Mesendoderm (in vitro differentiated cells): ENCODE data around the gene PRSS37. TPM values are rescaled to one million over a fixed set of nuclear protein-coding genes. Genes with fewer than 3 reads are reported as not detected.

ENCODE experiments used
- DNase-seq: peaks from one replicate; pipeline ENCODE4 v3.0.0; 2013
- H2AK5ac ChIP-seq: 2 replicates; pipeline ENCODE4 v1.6.1; 2013; ENCODE audit warnings: low read length, inconsistent platforms
- H2BK120ac ChIP-seq: 2 replicates; pipeline ENCODE4 v1.6.1; 2013; ENCODE audit warnings: low read depth, mild to moderate bottlenecking, low read length, moderate library complexity, mixed read lengths
- H2BK15ac ChIP-seq: replicated peaks from 2 replicates; pipeline ENCODE4 v1.6.1; 2013; ENCODE audit warnings: low read depth, mild to moderate bottlenecking, moderate library complexity
- H2BK5ac ChIP-seq: 2 replicates; pipeline ENCODE4 v1.6.1; 2013; ENCODE audit warnings: low read length, inconsistent platforms
- H3K18ac ChIP-seq: 2 replicates; pipeline ENCODE4 v1.6.1; 2013; ENCODE audit warnings: mild to moderate bottlenecking, low read length, mixed read lengths
- H3K23ac ChIP-seq: one replicate; pipeline ENCODE4 v1.6.1; 2013; ENCODE audit warnings: low read length
- H3K27ac ChIP-seq: 2 replicates; pipeline ENCODE4 v1.5.1; 2013; ENCODE audit warnings: low read depth, mild to moderate bottlenecking, inconsistent platforms, low read length, moderate library complexity
- H3K27me3 ChIP-seq: 2 replicates; pipeline ENCODE4 v1.6.1; 2013; ENCODE audit warnings: low read length, control low read depth, mild to moderate bottlenecking, inconsistent platforms; ENCODE audit not compliant: insufficient read depth, poor library complexity
- H3K36me3 ChIP-seq: 2 replicates; pipeline ENCODE4 v1.6.1; 2013; ENCODE audit warnings: low read length, inconsistent platforms; ENCODE audit not compliant: control insufficient read depth, insufficient read depth
- H3K4ac ChIP-seq: one replicate; pipeline ENCODE4 v1.6.1; 2013; ENCODE audit warnings: low read depth, mild to moderate bottlenecking, low read length, moderate library complexity
- H3K4me1 ChIP-seq: 2 replicates; pipeline ENCODE4 v1.6.1; 2013; ENCODE audit warnings: low read depth, low read length, inconsistent platforms; ENCODE audit not compliant: control insufficient read depth
- H3K4me2 ChIP-seq: 2 replicates; pipeline ENCODE4 v1.6.1; 2013; ENCODE audit warnings: low read length
- H3K4me3 ChIP-seq: 2 replicates; pipeline ENCODE4 v1.5.1; 2013; ENCODE audit warnings: mild to moderate bottlenecking, low read length
- H3K56ac ChIP-seq: one replicate; pipeline ENCODE4 v1.6.1; 2013; ENCODE audit warnings: low read length
- H3K79me1 ChIP-seq: 2 replicates; pipeline ENCODE4 v1.6.1; 2013; ENCODE audit warnings: low read length, inconsistent platforms
- H3K79me2 ChIP-seq: 2 replicates; pipeline ENCODE4 v1.6.1; 2013; ENCODE audit warnings: mild to moderate bottlenecking, low read length; ENCODE audit not compliant: control insufficient read depth, insufficient read depth
- H3K9ac ChIP-seq: 2 replicates; pipeline ENCODE4 v1.6.1; 2013; ENCODE audit warnings: low read length, inconsistent platforms
- H4K5ac ChIP-seq: one replicate; pipeline ENCODE4 v1.6.1; 2013; ENCODE audit warnings: low read length
- H4K8ac ChIP-seq: one replicate; pipeline ENCODE4 v1.6.1; 2013; ENCODE audit warnings: low read depth, mild to moderate bottlenecking, control low read depth, low read length, moderate library complexity
- WGBS: extraction: QIAGEN DNeasy Blood & Tissue Kit; methylation state at CpG from one replicate; pipeline ENCODE4 v1.1.7; 2013; ENCODE audit warnings: low lambda C conversion rate, missing lambda C conversion rate; ENCODE audit not compliant: insufficient coverage; ENCODE audit errors: extremely low coverage; 5-methylcytosine and 5-hydroxymethylcytosine counted together
- polyA plus RNA-seq, 2 experiments: library from polyadenylated mRNA; stranded (reverse); fragments of 200-250 nt; gene quantifications; one replicate each; pipeline ENCODE4 v1.2.3, GENCODE V29; 2013

The PRSS37 gene
- polyA plus RNA-seq (2013, experiment 1 of 2) = not detected
- polyA plus RNA-seq (2013, experiment 2 of 2) = not detected

GRCh38 chr7:141841385-141841784 is at the start of gene PRSS37:
PRSS37 (minus strand) TSS chr7:141841485; CDS start chr7:141841049, 436 bp downstream.
- no peak within 1 kb of the TSS for H3K27ac ChIP-seq
- no peak within 1 kb of the TSS for H3K56ac ChIP-seq
- H2BK15ac ChIP-seq = no peak within 1 kb of the TSS
- no peak within 1 kb of the TSS for H3K18ac ChIP-seq
- no peak within 1 kb of the TSS for H3K4ac ChIP-seq
- H3K9ac ChIP-seq = no peak within 1 kb of the TSS
- no peak within 1 kb of the TSS for H4K8ac ChIP-seq
- H3K4me2 ChIP-seq = no peak within 1 kb of the TSS
- no peaks in the 10 kb centered on the region for H3K36me3 ChIP-seq
- H2BK120ac ChIP-seq = no peak within 1 kb of the TSS
- H3K23ac ChIP-seq = no peak within 1 kb of the TSS
- no peaks in the 10 kb centered on the region for H3K79me2 ChIP-seq
- no peak within 1 kb of the TSS for H4K5ac ChIP-seq
- no peak within 1 kb of the TSS for H2BK5ac ChIP-seq
- H3K79me1 ChIP-seq = no peaks in the 10 kb centered on the region
- no peaks in the 10 kb centered on the region for H3K27me3 ChIP-seq
- no peak for DNase-seq
- no peak within 1 kb of the TSS for H2AK5ac ChIP-seq
- no peaks in the 10 kb centered on the region for H3K4me1 ChIP-seq
- H3K4me3 ChIP-seq = no peak within 1 kb of the TSS

- no peak overlapping the region for H4K5ac ChIP-seq
- no peak overlapping the region for H2BK120ac ChIP-seq
- no peaks in the 10 kb centered on the region for H3K27me3 ChIP-seq
- H3K36me3 ChIP-seq = no peaks in the 10 kb centered on the region
- no peak overlapping the region for H3K4me3 ChIP-seq
- no peak overlapping the region for H3K23ac ChIP-seq
- H4K8ac ChIP-seq = no peak overlapping the region
- H3K18ac ChIP-seq = no peak overlapping the region
- H2BK15ac ChIP-seq = no peak overlapping the region
- no peak overlapping the region for H3K4me2 ChIP-seq
- H3K9ac ChIP-seq = no peak overlapping the region
- no peaks in the 10 kb centered on the region for H3K79me1 ChIP-seq
- no peak overlapping the region for H3K56ac ChIP-seq
- H3K27ac ChIP-seq = no peak overlapping the region
- H2AK5ac ChIP-seq = no peak overlapping the region
- no peak overlapping the region for H2BK5ac ChIP-seq
- H3K4ac ChIP-seq = no peak overlapping the region
- no peak for DNase-seq
- no peaks in the 10 kb centered on the region for H3K4me1 ChIP-seq
- no peaks in the 10 kb centered on the region for H3K79me2 ChIP-seq
- no CpG with 5 or more reads among the region's 1 CpG for WGBS
Measured at GRCh38 chr7:141889321-141889720, 48.0 kb upstream of the PRSS37 start.

GRCh38 chr7:141884539-141885225 is 43.4 kb upstream of the PRSS37 start:
- no peak overlapping the region for H2BK120ac ChIP-seq
- no peak overlapping the region for H3K4me2 ChIP-seq
- no peak overlapping the region for H2BK15ac ChIP-seq
- H3K4ac ChIP-seq = no peak overlapping the region
- no peak overlapping the region for H3K23ac ChIP-seq
- H2AK5ac ChIP-seq = no peak overlapping the region
- no peak overlapping the region for H3K9ac ChIP-seq
- H3K27ac ChIP-seq = no peak overlapping the region
- H3K36me3 ChIP-seq = no peaks in the 10 kb centered on the region
- no peaks in the 10 kb centered on the region for H3K79me1 ChIP-seq
- WGBS = no CpG with 5 or more reads among the region's 5 CpGs
- H3K56ac ChIP-seq = no peak overlapping the region
- no peak overlapping the region for H2BK5ac ChIP-seq
- no peak overlapping the region for H3K18ac ChIP-seq
- H3K79me2 ChIP-seq = no peaks in the 10 kb centered on the region
- H3K4me3 ChIP-seq = no peak overlapping the region
- H4K5ac ChIP-seq = no peak overlapping the region
- H3K27me3 ChIP-seq = no peaks in the 10 kb centered on the region
- no peaks in the 10 kb centered on the region for H3K4me1 ChIP-seq
- DNase-seq = no peak
- H4K8ac ChIP-seq = no peak overlapping the region

- Histone ChIP-seq H3K9ac (no peak overlapping the region), H2AK5ac (no peak overlapping the region), H3K27ac (no peak overlapping the region), H3K18ac (no peak overlapping the region), H3K56ac (no peak overlapping the region), H3K79me1 (no peaks in the 10 kb centered on the region), H3K23ac (no peak overlapping the region), H4K5ac (no peak overlapping the region), H3K36me3 (no peaks in the 10 kb centered on the region), H2BK15ac (no peak overlapping the region), H3K27me3 (no peaks in the 10 kb centered on the region), H3K4me3 (no peak overlapping the region), H4K8ac (no peak overlapping the region), H2BK5ac (no peak overlapping the region), H3K4ac (no peak overlapping the region), H3K4me2 (no peak overlapping the region), H3K4me1 (no peaks in the 10 kb centered on the region), H3K79me2 (no peaks in the 10 kb centered on the region), H2BK120ac (no peak overlapping the region)
- no CpG with 5 or more reads among the region's 5 CpGs for WGBS
- DNase-seq = no peak
Measured at GRCh38 chr7:141880960-141881359, 39.7 kb upstream of the PRSS37 start.

GRCh38 chr7:141877365-141877764 is 36.1 kb upstream of the PRSS37 start:
- H3K18ac ChIP-seq = no peak overlapping the region
- no CpG with 5 or more reads among the region's 3 CpGs for WGBS
- H2AK5ac ChIP-seq = no peak overlapping the region
- H4K8ac ChIP-seq = no peak overlapping the region
- no peak overlapping the region for H3K4me2 ChIP-seq
- no peaks in the 10 kb centered on the region for H3K27me3 ChIP-seq
- no peaks in the 10 kb centered on the region for H3K4me1 ChIP-seq
- H2BK5ac ChIP-seq = no peak overlapping the region
- no peak overlapping the region for H3K9ac ChIP-seq
- H4K5ac ChIP-seq = no peak overlapping the region
- no peak overlapping the region for H3K4ac ChIP-seq
- H3K36me3 ChIP-seq = no peaks in the 10 kb centered on the region
- H2BK15ac ChIP-seq = no peak overlapping the region
- no peaks in the 10 kb centered on the region for H3K79me1 ChIP-seq
- no peak overlapping the region for H3K27ac ChIP-seq
- H3K4me3 ChIP-seq = no peak overlapping the region
- no peak overlapping the region for H3K56ac ChIP-seq
- no peaks in the 10 kb centered on the region for H3K79me2 ChIP-seq
- H2BK120ac ChIP-seq = no peak overlapping the region
- DNase-seq = no peak
- H3K23ac ChIP-seq = no peak overlapping the region

GRCh38 chr7:141876371-141876770 is 35.1 kb upstream of the PRSS37 start:
- no peaks in the 10 kb centered on the region for H3K79me1 ChIP-seq
- H3K18ac ChIP-seq = no peak overlapping the region
- H3K56ac ChIP-seq = no peak overlapping the region
- WGBS = no CpG with 5 or more reads among the region's 1 CpG
- no peak overlapping the region for H4K8ac ChIP-seq
- H2BK5ac ChIP-seq = no peak overlapping the region
- no peak overlapping the region for H3K4me3 ChIP-seq
- H3K27ac ChIP-seq = no peak overlapping the region
- no peaks in the 10 kb centered on the region for H3K79me2 ChIP-seq
- no peak overlapping the region for H3K9ac ChIP-seq
- no peaks in the 10 kb centered on the region for H3K27me3 ChIP-seq
- H2BK15ac ChIP-seq = no peak overlapping the region
- H2AK5ac ChIP-seq = no peak overlapping the region
- H3K4me1 ChIP-seq = no peaks in the 10 kb centered on the region
- no peak overlapping the region for H3K23ac ChIP-seq
- no peak overlapping the region for H3K4me2 ChIP-seq
- no peak overlapping the region for H3K4ac ChIP-seq
- H2BK120ac ChIP-seq = no peak overlapping the region
- H4K5ac ChIP-seq = no peak overlapping the region
- no peaks in the 10 kb centered on the region for H3K36me3 ChIP-seq
- no peak for DNase-seq
